Endothelial cell of coronary artery (primary cell): ENCODE data around the gene RCCD1. TPM values are rescaled to one million over a fixed set of nuclear protein-coding genes. Genes with fewer than 3 reads are reported as not detected.

Experiments
- total RNA-seq: library from RNA; depleted of rRNA; stranded (reverse); fragments of >200 nt; gene quantifications from 2 replicates; pipeline ENCODE4 v1.2.3, GENCODE V29; 2014

Gene RCCD1
- total RNA-seq, result 4.9 and 9.0 TPM in 2 replicates

GRCh38 chr15:90954712-90955623 is at the start of gene RCCD1:
RCCD1 (plus strand) TSS chr15:90954884; CDS start chr15:90956735, 1,851 bp downstream.

GRCh38 chr15:90931828-90932659 is 22.6 kb upstream of the RCCD1 start, which contains the start of gene HDDC3:
HDDC3 (minus strand) TSS chr15:90932549; CDS start chr15:90932540, 9 bp downstream.

GRCh38 chr15:90934949-90935751 is 19.5 kb upstream of the RCCD1 start, which contains the start of gene UNC45A:
UNC45A (plus strand) TSS chr15:90935285; CDS start chr15:90935325, 40 bp downstream.

GRCh38 chr15:90994417-90995311 is 40.0 kb downstream of the RCCD1 start, which contains the start of gene PRC1:
PRC1 (minus strand) TSS chr15:90994535; CDS start chr15:90994417, 118 bp downstream.

Other genes starting within 250 kb of the RCCD1 start
- 2.4 and 6.7 TPM in 2 replicates for gene BLM, start 237.5 kb upstream of the RCCD1 start, total RNA-seq
- 58.0 and 86.0 TPM in 2 replicates for gene FURIN, start 86.3 kb upstream of the RCCD1 start, total RNA-seq
- 52.8 and 70.5 TPM in 2 replicates for gene FES, start 70.4 kb upstream of the RCCD1 start, total RNA-seq
- gene MAN2A2, start 51.6 kb upstream of the RCCD1 start, total RNA-seq, result 12.6 and 27.6 TPM in 2 replicates
- 12.6 and 12.7 TPM in 2 replicates for gene HDDC3, start 22.3 kb upstream of the RCCD1 start, total RNA-seq
- gene UNC45A, start 19.6 kb upstream of the RCCD1 start, total RNA-seq, result 121 and 127 TPM in 2 replicates
- gene PRC1, start 39.7 kb downstream of the RCCD1 start, total RNA-seq, result 75.2 and 182 TPM in 2 replicates
- 8.8 and 9.6 TPM in 2 replicates for gene VPS33B, start 67.7 kb downstream of the RCCD1 start, total RNA-seq
- gene SV2B, start 145.4 kb downstream of the RCCD1 start, total RNA-seq, result 0.18 TPM in 1 of 2 replicates, not detected in the other